HG02970 (cell line): ENCODE results near the gene MST1.

Experiments
- ATAC-seq: cut with Tn5 transposase; IDR thresholded peaks from one replicate; pipeline ENCODE4 v1.9.1; 2021; ENCODE audit warnings: mild to moderate bottlenecking, moderate library complexity, moderate number of reproducible peaks; ENCODE audit not compliant: unreplicated experiment, low FRiP score

Gene MST1

DNA sequence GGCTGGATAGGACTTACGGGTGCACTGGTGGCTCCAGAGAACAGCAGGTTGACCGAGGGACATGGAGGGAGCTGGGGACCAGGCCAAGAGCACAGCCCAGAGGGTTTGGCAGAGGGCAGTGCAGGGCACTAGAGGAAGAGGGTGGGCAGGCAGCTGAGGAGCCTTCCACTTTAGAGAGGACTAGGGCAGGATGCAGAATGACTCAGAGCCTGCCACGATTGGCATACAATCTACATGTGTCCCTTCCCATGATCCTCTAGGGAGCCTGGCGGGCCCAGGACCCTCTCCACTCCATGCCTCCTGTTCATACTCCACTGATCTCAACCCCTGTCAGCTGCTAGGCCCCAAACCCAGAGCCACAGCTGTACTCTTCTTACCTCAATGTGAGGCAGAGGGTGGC is 29.5 kb downstream of the MST1 start:
- ATAC-seq: no peak

DNA sequence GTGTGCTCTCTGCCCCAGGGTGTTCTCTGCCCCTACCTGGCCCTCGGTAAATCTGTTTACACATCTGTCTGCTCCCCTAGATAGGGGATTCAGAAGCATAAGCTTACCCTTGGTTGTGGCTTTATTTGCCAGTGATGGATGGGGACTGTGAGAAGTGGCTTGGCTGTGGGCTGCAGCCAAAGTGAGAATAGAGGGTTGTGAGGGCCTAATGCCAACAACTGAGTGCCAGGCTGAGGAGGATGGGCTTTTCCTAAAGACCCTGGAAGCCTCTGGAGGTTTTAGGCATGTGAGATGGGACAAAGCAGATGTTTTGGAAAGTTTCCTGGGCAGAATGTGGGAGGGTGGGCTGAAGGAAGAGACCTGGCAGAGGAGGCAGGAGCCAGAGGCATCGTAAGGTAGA is 30.6 kb downstream of the MST1 start:
- no peak for ATAC-seq

DNA sequence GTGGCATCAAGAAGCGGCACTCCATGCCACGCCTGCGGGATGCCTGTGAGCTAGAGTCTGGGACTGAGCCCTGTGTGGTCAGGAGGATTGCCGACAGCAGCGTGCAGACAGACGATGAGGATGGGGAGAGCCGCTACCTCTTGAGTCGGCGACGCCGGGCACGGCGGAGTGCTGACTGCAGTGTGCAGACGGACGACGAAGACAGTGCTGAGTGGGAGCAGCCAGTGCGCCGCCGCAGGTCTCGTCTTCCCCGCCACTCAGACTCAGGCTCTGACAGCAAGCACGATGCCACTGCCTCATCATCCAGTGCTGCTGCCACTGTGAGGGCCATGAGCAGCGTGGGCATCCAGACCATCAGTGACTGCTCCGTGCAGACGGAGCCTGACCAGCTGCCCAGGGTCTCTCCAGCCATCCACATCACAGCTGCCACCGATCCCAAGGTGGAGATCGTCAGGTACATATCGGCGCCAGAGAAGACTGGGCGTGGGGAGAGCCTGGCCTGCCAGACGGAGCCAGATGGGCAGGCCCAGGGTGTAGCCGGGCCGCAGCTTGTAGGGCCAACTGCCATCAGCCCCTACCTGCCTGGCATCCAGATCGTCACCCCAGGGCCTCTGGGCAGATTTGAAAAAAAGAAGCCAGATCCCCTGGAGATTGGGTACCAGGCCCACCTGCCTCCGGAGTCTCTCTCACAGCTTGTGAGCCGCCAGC is 31.9 kb downstream of the MST1 start:
- ATAC-seq: no peak

DNA sequence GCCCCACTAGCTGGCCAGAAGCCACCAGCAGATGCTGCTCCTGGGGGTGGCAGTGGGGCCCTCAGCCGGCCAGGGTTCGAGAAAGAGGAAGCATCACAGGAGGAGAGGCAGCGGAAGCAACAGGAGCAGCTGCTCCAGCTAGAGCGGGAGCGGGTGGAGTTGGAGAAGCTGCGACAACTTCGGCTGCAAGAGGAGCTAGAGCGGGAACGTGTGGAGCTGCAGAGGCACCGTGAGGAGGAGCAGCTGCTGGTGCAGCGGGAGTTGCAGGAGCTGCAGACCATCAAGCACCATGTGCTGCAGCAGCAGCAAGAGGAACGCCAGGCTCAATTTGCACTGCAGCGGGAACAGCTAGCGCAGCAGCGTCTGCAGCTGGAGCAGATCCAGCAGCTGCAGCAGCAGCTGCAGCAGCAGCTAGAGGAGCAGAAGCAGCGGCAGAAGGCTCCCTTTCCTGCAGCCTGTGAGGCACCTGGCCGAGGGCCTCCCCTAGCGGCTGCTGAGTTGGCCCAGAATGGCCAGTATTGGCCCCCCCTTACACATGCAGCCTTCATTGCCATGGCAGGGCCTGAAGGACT is 32.6 kb downstream of the MST1 start:
- ATAC-seq: no peak

DNA sequence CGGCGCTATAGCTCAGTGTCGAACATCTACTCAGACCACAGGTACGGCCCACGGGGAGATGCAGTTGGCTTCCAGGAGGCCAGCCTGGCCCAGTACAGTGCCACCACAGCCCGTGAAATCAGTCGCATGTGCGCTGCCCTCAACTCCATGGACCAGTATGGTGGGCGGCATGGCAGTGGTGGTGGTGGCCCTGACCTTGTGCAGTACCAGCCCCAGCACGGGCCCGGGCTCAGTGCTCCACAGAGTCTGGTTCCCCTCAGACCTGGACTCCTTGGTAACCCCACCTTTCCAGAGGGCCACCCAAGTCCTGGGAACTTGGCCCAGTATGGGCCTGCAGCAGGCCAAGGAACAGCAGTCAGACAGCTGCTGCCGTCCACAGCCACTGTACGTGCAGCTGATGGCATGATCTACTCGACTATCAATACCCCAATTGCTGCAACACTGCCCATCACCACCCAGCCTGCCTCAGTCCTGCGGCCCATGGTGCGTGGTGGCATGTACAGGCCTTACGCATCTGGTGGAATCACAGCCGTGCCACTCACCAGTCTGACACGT is 33.5 kb downstream of the MST1 start:
- no peak for ATAC-seq

DNA sequence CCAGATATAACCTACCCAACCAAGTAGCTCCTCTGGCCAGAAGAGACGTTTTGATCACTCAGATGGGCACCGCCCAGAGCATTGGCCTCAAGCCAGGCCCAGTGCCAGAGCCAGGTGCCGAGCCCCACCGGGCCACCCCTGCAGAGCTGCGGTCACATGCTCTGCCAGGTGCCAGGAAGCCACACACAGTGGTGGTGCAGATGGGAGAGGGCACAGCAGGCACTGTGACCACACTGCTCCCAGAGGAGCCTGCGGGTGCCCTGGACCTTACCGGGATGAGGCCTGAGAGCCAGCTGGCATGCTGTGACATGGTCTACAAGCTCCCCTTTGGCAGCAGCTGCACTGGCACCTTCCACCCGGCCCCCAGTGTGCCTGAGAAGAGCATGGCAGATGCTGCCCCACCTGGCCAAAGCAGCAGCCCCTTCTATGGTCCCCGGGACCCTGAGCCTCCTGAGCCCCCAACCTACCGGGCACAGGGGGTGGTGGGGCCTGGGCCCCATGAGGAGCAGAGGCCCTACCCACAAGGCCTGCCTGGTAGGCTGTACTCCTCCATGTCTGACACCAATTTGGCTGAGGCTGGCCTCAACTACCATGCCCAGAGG is 34.2 kb downstream of the MST1 start:
- no peak for ATAC-seq

DNA sequence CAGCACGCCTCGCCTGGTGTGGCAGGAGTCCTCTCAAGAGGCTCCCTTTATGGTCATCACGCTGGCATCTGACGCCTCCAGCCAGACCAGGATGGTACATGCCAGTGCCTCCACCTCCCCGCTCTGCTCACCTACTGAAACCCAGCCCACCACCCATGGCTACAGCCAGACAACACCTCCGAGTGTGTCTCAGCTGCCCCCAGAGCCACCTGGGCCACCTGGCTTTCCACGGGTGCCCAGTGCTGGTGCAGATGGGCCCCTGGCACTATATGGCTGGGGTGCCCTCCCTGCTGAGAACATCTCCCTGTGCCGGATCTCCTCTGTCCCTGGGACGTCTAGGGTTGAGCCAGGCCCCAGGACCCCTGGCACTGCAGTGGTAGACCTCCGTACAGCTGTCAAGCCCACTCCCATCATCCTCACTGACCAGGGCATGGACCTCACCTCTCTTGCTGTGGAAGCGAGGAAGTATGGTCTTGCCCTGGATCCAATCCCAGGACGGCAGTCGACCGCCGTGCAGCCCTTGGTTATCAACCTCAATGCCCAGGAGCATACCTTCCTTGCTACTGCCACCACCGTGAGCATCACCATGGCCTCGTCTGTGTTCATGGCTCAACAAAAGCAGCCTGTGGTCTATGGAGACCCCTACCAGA is 35.0 kb downstream of the MST1 start:
- ATAC-seq: no peak

DNA sequence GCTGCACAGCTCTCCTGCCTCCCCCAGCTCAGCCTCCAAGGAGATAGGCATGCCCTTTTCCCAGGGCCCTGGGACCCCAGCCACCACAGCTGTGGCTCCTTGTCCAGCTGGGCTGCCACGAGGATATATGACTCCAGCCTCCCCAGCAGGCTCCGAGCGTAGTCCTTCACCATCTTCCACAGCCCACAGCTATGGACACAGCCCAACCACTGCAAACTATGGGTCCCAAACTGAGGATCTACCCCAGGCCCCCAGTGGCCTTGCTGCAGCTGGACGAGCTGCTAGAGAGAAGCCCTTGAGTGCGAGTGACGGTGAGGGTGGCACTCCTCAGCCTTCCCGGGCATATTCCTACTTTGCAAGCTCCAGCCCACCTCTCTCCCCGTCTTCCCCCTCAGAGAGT is 35.7 kb downstream of the MST1 start:
- no peak for ATAC-seq

DNA sequence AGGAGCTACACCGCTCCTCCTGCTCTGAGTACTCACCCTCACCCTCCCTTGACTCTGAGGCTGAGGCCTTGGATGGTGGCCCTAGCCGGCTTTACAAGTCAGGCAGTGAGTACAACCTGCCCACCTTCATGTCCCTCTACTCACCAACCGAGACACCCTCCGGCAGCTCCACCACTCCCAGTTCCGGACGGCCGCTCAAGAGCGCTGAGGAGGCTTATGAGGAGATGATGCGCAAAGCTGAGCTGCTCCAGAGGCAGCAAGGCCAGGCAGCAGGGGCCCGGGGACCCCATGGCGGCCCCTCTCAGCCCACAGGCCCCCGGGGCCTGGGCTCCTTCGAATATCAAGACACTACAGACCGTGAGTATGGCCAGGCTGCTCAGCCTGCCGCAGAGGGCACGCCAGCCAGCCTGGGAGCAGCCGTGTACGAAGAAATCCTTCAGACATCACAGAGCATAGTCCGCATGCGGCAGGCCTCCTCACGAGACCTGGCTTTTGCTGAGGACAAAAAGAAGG is 36.3 kb downstream of the MST1 start:
- ATAC-seq: no peak

DNA sequence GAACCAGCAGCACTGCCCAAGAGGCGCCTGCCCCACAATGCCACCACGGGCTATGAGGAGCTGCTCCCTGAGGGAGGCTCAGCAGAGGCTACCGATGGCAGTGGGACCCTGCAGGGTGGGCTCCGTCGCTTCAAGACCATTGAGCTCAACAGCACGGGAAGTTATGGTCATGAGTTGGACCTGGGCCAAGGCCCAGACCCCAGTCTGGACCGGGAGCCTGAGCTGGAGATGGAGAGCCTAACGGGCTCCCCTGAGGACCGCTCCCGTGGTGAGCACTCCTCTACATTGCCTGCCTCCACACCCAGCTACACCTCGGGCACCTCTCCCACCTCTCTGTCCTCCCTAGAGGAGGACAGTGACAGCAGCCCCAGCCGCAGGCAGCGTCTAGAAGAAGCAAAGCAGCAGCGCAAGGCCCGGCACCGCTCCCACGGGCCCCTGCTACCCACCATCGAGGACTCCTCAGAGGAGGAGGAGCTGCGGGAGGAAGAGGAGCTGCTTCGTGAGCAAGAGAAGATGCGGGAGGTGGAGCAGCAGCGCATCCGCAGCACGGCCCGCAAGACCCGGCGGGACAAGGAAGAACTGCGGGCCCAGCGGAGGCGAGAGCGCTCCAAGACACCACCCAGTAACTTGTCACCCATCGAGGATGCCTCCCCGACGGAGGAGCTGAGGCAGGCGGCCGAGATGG is 36.9 kb downstream of the MST1 start:
- no peak for ATAC-seq

DNA sequence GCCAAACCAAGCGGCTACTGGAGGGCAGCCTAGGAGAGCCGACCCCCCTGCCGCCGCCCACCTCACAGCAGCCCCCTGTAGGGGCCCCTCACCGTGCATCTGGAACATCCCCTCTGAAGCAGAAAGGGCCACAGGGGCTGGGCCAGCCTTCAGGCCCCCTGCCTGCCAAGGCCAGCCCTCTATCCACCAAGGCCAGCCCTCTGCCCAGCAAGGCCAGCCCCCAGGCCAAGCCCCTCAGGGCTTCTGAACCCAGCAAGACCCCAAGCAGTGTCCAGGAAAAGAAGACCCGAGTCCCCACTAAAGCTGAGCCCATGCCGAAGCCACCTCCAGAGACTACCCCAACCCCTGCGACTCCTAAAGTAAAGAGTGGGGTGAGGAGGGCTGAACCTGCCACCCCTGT is 38.6 kb downstream of the MST1 start:
- no peak for ATAC-seq

DNA sequence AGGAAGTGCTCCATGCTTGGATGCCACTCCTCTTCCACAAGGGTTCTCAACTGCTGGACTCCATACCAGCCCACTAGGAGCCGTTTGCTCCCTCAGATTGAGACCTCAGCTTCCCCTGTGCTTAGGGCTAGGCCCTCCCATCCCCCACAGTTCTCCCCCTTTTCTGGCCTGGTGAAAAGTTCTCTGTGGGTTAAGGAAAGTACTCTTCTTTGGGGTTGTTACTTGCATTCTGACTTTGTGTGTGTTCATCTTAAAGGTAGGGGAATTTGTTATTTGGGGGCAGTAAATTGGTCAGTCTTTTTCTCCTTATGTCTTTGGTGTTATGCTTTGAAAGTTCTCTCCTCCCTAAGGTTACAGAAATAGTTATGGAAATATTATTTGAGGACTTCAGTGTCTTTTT is 39.1 kb downstream of the MST1 start:
- ATAC-seq: no peak

DNA sequence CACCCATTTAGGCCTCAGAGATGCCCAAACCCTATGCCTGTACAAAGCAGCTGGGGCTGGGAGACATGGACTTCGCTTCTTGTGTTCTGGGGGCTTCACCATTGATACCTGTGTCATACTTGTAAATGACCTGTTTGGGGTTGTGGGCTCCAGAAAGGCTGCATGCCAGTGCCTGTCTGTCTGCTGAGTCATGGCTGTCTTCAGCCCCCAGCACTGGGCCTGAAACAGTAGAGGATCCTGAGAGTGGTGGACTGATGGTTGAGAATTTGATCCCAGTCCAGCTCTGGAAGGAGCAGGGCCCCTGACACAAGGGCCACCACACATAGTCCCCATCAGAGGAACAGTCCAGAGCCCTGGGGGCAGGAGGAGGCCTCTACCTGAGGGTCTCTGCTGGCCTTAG is 39.7 kb downstream of the MST1 start:
- no peak for ATAC-seq

DNA sequence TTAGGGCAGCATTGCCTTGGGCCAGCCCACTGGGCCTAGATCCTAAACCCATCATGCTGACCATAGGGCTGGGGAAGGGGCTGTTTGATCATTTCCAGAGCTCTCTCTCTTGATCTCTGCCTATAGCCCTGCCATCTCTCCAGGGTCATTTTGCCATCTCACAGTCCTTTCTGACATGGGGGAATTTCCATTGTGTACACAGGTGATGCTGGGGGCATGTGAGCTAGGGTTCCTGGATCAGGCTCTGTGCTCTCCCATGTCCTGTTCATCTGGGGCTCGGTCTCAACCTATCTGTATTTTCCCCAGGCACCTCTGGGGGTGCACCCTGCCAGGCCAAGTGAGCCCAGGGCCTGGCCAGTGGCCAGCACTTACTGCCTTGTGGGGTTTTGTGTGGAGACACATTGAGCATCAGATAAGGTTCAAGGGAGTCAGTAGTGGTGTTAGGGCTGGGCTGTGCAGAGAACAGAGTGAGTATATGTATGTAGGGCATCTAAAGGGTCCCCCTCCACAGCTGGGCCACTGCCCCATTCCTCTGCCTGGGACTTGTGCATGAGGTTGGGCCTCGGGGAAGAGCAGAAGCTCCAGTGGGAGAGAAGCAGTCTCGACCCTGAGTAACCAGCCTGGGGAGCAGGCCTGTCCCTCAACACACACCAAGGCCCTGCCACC is 40.8 kb downstream of the MST1 start:
- ATAC-seq: no peak

DNA sequence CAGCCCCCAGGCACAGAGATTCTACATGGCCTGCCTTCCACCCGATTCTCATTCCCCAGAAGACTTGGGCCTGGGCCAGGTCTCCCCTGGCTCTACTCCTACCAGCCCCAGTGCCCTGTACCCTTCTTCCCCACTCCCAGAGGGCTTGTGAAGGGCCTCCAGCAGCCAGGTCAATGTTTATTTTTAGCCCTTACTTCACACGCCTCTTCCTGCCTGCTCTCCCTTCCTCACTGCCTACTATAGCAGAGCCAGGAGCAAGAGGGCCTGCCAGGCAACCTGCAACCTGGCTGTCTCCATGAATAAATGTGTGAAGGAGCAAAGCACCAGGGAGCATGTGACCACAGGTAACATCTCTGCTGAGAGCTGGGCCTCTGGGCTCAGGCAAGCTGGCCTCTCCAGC is 41.5 kb downstream of the MST1 start:
- no peak for ATAC-seq

DNA sequence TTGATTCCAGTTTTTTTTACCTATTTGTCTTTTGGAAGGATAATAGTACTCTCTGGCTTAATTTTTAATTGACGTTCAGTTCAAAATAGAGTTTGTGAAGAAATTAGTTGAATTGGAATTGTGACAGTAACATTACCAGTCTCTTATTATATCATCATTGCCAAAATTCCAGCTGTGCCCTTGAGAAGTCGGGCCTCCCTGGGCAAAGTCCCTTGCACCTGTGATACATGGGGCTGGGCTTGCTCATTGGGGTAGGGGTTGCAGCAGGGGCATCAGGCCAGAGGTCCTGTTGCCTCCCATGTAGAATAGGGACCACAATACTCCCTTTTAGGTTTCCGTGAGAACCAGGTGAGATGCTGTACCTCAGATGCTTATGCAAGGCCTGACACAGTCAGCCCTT is 43.0 kb downstream of the MST1 start:
- no peak for ATAC-seq

DNA sequence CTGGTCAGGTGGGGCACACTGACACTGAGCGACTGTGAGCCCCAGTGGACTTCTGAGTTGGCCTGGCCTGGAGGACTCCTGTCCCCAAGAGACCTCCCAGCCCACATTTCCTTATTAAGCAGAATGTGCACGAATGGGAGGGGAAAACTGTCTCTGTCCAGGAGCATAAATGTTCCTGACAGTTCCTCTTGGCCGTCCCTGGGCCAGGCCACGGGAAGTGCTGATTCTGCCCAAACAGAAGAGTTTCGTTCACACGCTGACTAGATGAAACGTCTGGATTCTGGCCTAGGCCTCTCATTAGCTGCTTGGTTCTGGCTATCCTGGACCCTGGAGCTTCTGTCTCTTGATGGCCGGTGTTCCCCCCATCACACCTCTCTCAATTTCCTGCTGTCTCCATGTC is 44.6 kb downstream of the MST1 start:
- no peak for ATAC-seq

DNA sequence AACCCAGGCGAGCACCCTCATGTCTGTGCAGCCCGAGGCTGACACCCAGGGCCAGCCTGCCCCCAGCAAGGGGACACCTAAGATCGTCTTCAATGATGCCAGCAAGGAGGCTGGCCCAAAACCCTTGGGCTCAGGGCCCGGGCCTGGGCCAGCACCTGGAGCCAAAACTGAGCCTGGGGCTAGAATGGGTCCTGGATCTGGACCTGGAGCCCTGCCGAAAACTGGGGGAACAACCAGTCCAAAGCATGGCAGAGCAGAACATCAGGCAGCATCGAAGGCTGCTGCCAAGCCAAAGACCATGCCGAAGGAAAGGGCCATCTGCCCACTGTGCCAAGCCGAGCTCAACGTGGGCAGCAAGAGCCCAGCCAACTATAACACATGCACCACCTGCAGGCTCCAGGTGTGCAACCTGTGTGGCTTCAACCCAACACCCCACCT is 46.5 kb downstream of the MST1 start:
- ATAC-seq: no peak

DNA sequence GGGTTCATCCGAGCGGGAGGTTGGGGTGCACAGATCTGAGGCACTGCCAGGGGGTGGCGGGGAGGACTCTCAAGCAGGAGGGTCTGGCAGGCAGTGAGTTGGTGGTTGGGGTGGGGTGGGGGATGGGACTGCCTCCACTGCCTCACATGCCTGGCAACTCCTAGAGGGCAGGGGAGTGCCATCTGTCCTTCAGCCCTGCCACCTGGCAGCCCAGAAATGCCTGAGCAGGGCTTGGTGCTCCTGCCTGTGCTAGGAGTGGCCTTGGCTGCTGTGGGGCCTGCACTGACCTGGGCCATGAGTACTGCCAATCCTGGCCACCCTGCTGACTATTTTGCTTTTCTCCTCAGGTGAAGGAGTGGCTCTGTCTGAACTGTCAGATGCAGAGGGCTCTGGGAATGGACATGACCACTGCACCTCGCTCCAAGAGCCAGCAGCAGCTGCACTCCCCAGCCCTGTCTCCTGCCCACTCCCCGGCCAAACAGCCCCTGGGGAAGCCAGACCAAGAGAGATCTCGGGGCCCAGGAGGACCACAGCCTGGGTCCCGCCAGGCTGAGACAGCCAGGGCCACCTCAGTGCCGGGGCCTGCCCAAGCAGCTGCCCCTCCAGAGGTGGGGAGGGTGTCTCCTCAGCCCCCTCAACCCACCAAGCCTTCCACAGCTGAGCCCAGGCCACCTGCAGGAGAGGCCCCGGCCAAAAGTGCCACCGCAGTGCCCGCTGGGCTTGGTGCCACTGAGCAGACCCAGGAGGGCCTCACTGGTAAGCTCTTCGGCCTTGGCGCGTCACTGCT is 47.2 kb downstream of the MST1 start:
- ATAC-seq: no peak
